HG02884 (cell line): ENCODE data around the gene SULT1E1.
"Not testable (repeated sequence)": the region's sequence is repeated elsewhere in the genome, so short reads cannot be mapped to it uniquely, and the experiment has no call there.

Experiments
- ATAC-seq: cut with Tn5 transposase; IDR thresholded peaks from one replicate; pipeline ENCODE4 v1.9.1; 2021; ENCODE audit warnings: mild to moderate bottlenecking, moderate library complexity; ENCODE audit not compliant: unreplicated experiment

SULT1E1 gene

GRCh38 chr4:69843932-69844331 is 16.0 kb downstream of the SULT1E1 start:
- no peak for ATAC-seq

DNA sequence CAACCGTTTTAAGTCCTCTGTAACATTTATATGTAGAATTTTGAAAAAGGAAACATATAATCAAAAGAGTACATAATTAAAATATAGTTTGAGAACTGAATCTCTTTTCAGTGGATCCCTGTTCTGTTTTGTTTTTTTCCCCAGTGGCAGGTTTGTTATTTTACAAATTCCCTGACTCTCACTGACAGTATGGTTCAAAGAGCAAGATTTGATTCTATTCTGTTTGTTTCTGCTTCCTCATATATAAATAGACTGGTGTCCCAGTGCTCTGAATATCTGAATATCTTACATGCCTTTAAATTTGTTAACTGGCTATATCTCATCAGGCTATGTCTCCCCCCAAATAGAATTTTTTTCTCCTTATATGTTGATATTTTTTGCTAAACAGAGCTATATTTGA is 16.6 kb downstream of the SULT1E1 start:
- ATAC-seq: no peak

- no peak for ATAC-seq
Observed at GRCh38 chr4:69838977-69839376, 21.0 kb downstream of the SULT1E1 start.

GRCh38 chr4:69836287-69836686 is 23.7 kb downstream of the SULT1E1 start:
- ATAC-seq: no peak

- ATAC-seq: no peak
Observed at GRCh38 chr4:69835766-69836165, 24.2 kb downstream of the SULT1E1 start.

DNA sequence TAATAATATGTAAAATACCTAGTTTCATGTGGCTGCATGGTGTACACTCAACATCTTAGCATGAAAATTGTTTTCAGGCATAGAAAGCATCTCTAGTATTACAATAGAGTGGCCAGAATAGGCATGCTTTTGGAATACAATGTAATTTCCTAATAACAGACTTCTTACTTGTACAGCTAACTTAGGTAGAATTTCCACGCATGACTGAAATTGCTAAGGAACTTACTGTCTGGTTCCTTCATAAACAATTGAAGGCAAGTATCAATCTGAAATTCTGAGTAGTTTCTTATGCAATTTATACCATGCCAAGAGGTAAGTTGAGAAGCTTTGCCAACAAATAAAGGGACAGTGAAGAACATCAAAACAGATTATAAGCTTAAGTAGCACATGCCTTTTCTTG is 26.7 kb downstream of the SULT1E1 start:
- no peak for ATAC-seq

- ATAC-seq: no peak
Observed at GRCh38 chr4:69832326-69833030, 27.5 kb downstream of the SULT1E1 start.

DNA sequence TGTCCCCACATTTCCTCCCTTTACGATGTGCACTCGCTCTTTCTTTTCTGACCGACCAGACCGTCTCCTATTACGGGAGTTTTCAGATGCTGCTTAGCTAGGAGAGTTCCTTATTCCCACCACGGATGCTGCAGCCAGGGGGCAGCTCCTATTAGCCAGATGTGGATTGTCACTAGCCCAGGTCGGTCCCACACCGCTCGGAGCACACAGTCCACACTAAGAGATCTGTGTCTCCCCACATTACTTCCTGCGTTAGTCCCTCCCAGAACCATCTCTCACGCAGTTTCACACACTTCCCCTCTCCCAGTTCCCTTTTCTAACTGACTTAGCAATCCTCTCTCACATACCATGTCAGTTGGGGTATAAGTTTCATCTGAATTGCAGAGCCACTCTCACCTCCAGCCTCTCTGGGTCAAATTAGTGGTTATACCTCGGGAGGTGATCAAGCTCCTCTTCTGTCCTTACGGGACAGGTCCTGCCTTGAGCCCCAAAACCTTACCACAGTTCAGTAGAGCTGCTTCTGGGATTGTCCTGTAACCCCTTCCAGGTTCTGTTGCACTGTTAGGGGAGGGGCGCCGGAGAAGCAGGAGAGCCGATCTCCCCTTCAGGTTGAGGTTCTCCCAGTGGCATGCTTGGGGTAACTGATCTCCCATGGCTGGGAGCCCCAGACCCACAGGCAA is 28.2 kb downstream of the SULT1E1 start:
- peak; percentile 92 for ATAC-seq

GRCh38 chr4:69831270-69831627 is 28.7 kb downstream of the SULT1E1 start:
- no peak for ATAC-seq

DNA sequence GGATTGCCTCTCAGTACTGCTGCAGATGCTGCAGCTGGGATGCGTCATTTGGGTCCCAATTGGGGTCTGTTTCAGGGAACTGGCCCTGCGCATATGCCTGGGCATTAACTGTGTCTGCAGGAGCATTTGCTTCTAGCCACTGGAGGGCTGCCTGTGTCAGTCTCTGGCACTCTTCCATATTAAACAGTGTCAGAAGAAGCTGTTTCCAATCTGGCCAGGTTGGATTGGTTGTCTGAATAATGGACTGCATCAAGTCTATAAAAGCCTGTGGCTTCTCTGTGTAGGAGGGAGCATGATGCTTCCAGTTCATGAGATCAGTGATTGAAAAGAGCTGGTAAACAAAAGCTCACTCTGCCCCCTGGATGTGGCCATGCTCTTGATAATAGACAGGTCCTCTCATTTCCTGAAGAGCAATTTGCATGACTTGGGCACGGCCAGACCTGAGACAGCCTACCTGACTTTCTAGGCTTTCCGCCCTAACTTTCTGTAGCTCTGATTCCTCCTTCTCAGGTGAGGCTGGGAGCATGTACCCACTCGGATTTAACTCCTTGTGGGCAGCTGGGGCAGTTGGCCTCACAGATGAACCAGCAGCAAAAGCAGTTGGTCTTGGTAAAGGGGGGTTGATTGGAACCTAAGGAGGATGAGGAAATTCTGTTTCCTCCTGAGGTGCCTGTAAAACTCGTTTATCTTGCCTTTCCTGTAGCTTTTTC is 29.2 kb downstream of the SULT1E1 start:
- ATAC-seq: no peak

DNA sequence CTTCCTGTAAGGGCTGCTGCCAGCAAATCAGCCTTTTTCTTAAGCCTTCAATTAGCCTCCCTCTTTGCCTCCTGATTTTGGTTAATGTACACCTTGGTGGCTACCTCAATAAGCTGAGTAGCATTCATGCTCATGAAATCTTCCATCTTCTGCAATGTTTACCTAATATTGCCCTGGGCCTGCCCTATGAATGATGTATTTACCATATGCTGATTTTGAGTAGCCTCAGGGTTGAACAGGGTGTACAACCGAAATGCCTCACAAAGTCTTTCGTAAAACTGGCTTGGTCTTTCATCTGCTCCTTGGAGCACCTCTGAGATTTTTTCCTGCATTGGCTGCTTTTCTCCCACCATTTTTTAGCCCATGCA is 29.8 kb downstream of the SULT1E1 start:
- no peak for ATAC-seq

GRCh38 chr4:69829678-69830077 is 30.3 kb downstream of the SULT1E1 start:
- no peak for ATAC-seq

GRCh38 chr4:69828828-69829227 is 31.1 kb downstream of the SULT1E1 start:
- ATAC-seq: no peak

GRCh38 chr4:69825056-69825455 is 34.9 kb downstream of the SULT1E1 start:
- ATAC-seq: not testable (repeated sequence)

DNA sequence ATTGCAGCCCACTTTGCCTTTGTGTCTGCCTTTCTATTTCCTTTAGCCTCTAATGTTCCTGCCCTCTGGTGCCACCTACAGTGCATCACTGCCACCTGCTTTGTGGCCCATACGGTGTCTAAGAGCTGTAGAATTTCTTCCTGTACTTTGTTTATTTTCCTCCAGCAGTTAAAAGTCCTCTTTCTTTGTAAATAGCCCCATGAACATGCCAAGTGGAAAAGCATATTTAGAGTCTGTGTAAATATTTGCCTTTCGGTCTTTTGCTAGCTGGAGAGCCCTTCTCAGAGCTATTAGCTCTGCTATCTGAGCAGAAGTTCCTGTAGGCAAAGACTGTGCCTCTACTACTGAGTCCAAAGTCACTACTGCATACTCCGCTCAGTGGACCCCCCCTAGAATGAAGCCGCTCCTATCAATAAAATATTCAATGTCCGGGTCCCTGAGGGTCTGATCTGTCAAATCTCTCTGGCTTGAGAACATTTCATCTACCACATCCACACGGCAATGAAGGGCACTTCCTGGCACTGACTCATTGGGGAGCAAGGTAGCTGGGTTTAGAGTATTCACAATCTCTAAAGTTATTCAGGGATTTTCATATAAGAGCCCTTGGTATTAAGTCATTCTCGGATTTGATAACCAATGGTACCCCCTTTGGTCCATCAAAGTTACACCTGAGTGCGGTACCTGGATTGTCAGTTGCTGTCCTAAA is 36.3 kb downstream of the SULT1E1 start:
- peak; percentile 91 for ATAC-seq

GRCh38 chr4:69823048-69823447 is 36.9 kb downstream of the SULT1E1 start:
- ATAC-seq: no peak

DNA sequence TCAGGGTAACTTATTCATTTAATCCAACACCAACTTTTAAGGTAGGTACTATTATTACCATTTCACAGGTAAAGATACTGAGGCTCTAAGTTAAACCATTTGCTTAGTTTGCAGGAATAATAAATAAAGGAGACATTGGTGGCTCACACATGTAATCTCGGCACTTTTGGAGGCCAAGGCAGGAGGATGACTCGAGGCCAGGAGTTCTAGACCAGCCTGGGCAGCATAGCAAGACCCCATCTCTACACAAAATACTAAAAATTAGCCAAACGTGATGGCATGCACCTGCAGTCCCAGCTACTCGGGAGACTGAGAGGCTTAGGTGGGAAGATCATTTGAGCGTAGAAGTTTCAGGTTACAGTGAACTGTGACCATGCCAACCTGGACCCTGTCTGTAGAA is 37.7 kb downstream of the SULT1E1 start:
- ATAC-seq: no peak

DNA sequence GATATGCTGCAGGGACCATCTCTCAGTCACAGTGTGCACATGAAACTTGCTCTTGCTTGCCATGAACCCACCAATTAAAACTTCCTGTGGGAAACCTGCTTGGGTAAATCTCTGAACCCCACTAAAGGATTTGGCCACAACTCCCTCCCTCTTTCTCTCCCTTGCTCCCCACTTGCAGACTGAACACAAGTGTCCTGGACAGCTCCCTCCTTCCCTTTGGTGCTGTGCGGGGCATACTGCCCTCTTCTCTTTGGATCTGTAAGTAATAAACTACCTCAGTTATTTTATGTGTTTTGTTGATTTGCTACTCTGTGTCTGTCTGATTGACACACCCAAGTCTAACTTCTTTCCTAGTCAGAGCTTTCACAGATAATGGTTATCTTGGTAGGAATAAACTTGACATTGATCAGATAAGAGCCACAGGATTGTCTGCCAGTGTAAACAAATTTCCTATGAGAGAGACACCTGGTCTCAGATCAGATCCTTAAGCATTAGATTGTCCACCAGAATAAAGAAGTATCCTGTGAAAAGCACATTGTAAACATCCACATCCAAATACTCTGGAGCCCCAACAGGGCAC is 41.8 kb downstream of the SULT1E1 start:
- no peak for ATAC-seq

DNA sequence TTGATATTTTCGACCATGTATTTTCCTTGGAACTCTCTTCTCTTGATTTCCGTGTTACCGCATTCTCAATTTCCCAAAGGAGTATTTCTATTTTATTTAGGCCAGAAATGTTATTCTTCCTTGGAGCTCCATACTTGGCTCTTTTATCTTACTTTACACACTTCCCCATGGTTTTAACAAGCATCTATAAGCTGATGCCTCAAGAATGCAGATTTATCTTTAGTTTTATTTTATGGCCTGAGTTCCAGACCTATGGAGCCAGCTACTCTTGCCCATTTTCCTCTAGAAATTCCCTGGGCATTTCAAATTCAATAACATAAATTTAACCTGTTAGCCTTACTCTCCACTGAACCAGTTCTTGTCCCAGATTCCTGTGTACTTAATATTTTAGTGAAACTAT is 43.7 kb downstream of the SULT1E1 start:
- no peak for ATAC-seq

GRCh38 chr4:69813628-69814027 is 46.3 kb downstream of the SULT1E1 start:
- no peak for ATAC-seq

- ATAC-seq: no peak
Observed at GRCh38 chr4:69811166-69811565, 48.8 kb downstream of the SULT1E1 start.
